Measurements from ENCODE around the gene EYS. TPM values are rescaled to one million over a fixed set of nuclear protein-coding genes. Genes with fewer than 3 reads are reported as not detected.

EYS gene
- total RNA-seq, 1 donor from 2014 or later = 0.06 TPM

GRCh38 chr6:63674635-63675034 lies 2032.4 kb downstream of the EYS start:
- TF ChIP-seq CTCF (conservative IDR thresholded peaks at IDR 0.05; ENCODE audit: low read depth, low read length) = no peak
- no peak overlapping the region for H3K4me3 ChIP-seq (ENCODE audit: low read depth, low read length)
- DNase-seq (ENCODE audit: low read depth) = no peak

- DNase-seq (ENCODE audit: low read depth) = no peak
- TF ChIP-seq CTCF (conservative IDR thresholded peaks at IDR 0.05; ENCODE audit: low read depth, low read length) = no peak
- no peak overlapping the region for H3K4me3 ChIP-seq (ENCODE audit: low read depth, low read length)
These were observed 2033.3 kb downstream of the EYS start for GRCh38 chr6:63673692-63674091.

- no peak for DNase-seq (ENCODE audit: low read depth)
- H3K4me3 ChIP-seq (ENCODE audit: low read depth, low read length) = no peak overlapping the region
- no peak for TF ChIP-seq CTCF (conservative IDR thresholded peaks at IDR 0.05; ENCODE audit: low read depth, low read length)
These were observed 2034.4 kb downstream of the EYS start for GRCh38 chr6:63672582-63673129.

GRCh38 chr6:63671098-63671754 lies 2035.8 kb downstream of the EYS start:
- H3K4me3 ChIP-seq (ENCODE audit: low read depth, low read length) = no peak overlapping the region
- no peak for DNase-seq (ENCODE audit: low read depth)
- TF ChIP-seq CTCF (conservative IDR thresholded peaks at IDR 0.05; ENCODE audit: low read depth, low read length) = no peak

Measured in epithelial cell of proximal tubule (primary cell).